Common myeloid progenitor, CD34-positive (primary cell): ENCODE results near the gene DUOXA2.

Source experiments
- CTCF ChIA-PET: fragments of 350-600 bp; sonication (Branson Sonifier 250); formaldehyde crosslinking; loops from one replicate; lab custom pipeline; 2021; ENCODE audit warnings: antibody characterized with exemption; lab: Charles Lee
- POLR2A ChIA-PET: fragments of 350-600 bp; sonication (Branson Sonifier 250); formaldehyde crosslinking; loops from one replicate; lab custom pipeline; 2021; ENCODE audit warnings: antibody characterized with exemption; lab: Charles Lee
- DNase-seq, 3 donors: peaks; one replicate each; pipeline versions ENCODE4 v3.0.0 to v3.0.0-alpha.2; 2013
- H3K27ac ChIP-seq, 2 experiments: 1 replicate in 1 of 2; 2 replicates in 1 of 2; pipeline ENCODE4 v1.7.0; 2013; ENCODE audit warnings: inconsistent platforms in 2 of 2, low read length in 2 of 2, mild to moderate bottlenecking in 2 of 2, low read depth in 1 of 2, moderate library complexity in 1 of 2; ENCODE audit not compliant: severe bottlenecking in 2 of 2, insufficient read depth in 1 of 2, poor library complexity in 1 of 2
- H3K27me3 ChIP-seq, 5 experiments: replicated peaks in 2 of 5; 1 replicate in 3 of 5; 2 replicates in 2 of 5; pipeline versions ENCODE4 v1.6.1 to v1.7.0; 2013; ENCODE audit warnings: low read length in 4 of 5, mild to moderate bottlenecking in 2 of 5, moderate library complexity in 2 of 5, inconsistent platforms in 1 of 5; ENCODE audit not compliant: insufficient read depth in 5 of 5, control insufficient read depth in 4 of 5
- H3K36me3 ChIP-seq, 4 experiments: 1 replicate in 2 of 4; 2 replicates in 2 of 4; pipeline versions ENCODE4 v1.6.1 to v1.7.0; 2013; ENCODE audit warnings: low read length in 3 of 4, control low read depth in 1 of 4, mild to moderate bottlenecking in 1 of 4; ENCODE audit not compliant: control insufficient read depth in 4 of 4, insufficient read depth in 4 of 4
- H3K4me1 ChIP-seq, 4 experiments: 1 replicate in 3 of 4; 2 replicates in 1 of 4; pipeline versions ENCODE4 v1.6.1 to v1.7.1; 2013; ENCODE audit warnings: low read length in 3 of 4, mild to moderate bottlenecking in 3 of 4, control low read depth in 1 of 4, inconsistent platforms in 1 of 4, moderate library complexity in 1 of 4; ENCODE audit not compliant: control insufficient read depth in 4 of 4, insufficient read depth in 4 of 4; ENCODE audit errors: control extremely low read depth in 1 of 4
- H3K4me3 ChIP-seq, 7 experiments: 1 replicate in 4 of 7; 2 replicates in 3 of 7; pipeline versions ENCODE4 v1.5.1 to v1.7.0; 2013; ENCODE audit warnings: mild to moderate bottlenecking in 7 of 7, low read length in 6 of 7, moderate library complexity in 6 of 7, inconsistent platforms in 2 of 7, low read depth in 2 of 7, control low read depth in 1 of 7; ENCODE audit not compliant: insufficient read depth in 4 of 7, control insufficient read depth in 1 of 7; ENCODE audit errors: extremely low read depth in 1 of 7
- H3K9me3 ChIP-seq, 5 experiments: 1 replicate in 4 of 5; 2 replicates in 1 of 5; pipeline versions ENCODE4 v1.6.1 to v1.7.1; 2013; ENCODE audit warnings: low read length in 4 of 5, mild to moderate bottlenecking in 2 of 5, inconsistent platforms in 1 of 5, low read depth in 1 of 5, moderate library complexity in 1 of 5; ENCODE audit not compliant: control insufficient read depth in 4 of 5, insufficient read depth in 2 of 5; ENCODE audit errors: control extremely low read depth in 1 of 5
- WGBS: methylation state at CpG from one replicate; pipeline ENCODE4 v1.1.5; 2013; ENCODE audit not compliant: insufficient coverage; 5-methylcytosine and 5-hydroxymethylcytosine counted together

The DUOXA2 gene

DNA sequence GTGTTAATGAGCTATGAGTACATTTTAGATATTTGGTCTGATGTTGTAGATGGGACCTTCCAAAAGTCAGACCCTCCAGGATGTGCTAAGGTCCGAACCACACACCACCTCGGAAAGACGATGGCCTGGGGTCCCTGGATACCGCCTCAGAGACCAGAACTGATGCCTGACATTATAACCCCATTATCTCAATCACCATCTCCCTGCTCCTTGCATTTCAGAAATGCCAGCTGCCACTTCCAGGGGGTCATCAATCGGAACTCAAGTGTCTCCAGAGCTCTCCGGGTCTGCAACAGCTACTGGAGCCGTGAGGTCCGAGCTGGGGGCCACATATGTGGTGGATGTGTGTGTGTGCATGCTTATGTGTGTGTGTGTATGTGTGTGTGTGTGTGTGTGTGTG, 23.6 kb downstream of the DUOXA2 start:
- H3K27ac ChIP-seq: no peak overlapping the region
- no peaks in the 10 kb centered on the region for H3K36me3 ChIP-seq
- no peak for DNase-seq
- 95% methylated on average over 8 of the region's 8 CpGs for WGBS
- peaks cover 0 to 7% (median 3%) of the 10 kb centered on the region in 4 experiments for H3K4me1 ChIP-seq
- POLR2A ChIA-PET: no interaction called here
- no peak overlapping the region for H3K4me3 ChIP-seq
- CTCF ChIA-PET: interaction anchor here (0.9 to 1.2 kb wide), 2 partner anchors 11 to 19 kb away, joined by 4 read pairs; no protein-coding TSS in a partner anchor
- H3K9me3 ChIP-seq: peaks cover 0 to 2% (median 0%) of the 10 kb centered on the region in 5 experiments
- H3K27me3 ChIP-seq: peaks cover 0 to 48% (median 28%) of the 10 kb centered on the region in 5 experiments

DNA sequence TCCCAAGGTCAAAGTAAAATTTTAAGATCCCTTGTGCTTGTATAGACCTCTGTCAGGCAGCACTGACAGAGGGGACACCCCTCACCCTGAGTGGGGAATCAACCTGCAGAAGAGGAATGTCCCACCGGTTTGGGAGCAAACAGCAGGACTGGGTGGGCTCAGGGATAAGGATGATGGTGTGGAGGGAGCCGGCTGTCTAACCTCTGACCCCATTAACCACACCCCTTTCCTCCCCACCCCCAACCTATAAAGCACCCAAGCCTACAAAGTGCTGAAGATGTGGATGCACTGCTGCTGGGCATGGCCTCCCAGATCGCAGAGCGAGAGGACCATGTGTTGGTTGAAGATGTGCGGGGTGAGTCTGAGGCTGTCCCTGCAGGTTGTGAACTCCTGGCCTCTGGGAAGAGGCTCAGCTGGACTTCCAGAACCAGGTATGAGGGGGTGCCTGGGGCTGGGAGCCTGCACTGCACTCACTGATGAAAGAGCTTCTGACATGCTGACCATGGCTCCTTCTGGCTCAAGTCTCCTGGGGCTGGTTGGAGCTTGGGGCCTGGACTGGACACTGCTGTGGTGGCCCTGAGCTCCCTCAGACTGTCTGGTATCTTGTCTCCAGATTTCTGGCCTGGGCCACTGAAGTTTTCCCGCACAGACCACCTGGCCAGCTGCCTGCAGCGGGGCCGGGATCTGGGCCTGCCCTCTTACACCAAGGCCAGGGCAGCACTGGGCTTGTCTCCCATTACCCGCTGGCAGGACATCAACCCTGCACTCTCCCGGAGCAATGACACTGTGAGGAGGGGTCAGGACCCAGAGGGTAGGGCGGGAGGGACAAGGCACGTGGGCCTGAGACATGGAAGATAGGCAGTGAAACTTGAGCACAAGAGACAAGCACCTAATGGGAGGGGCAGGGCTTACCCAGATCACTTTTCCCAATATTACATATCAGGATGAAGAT, 25.0 kb downstream of the DUOXA2 start:
- Histone ChIP-seq H3K27ac (no peak overlapping the region), H3K9me3 (peaks cover 0 to 2% (median 0%) of the 10 kb centered on the region in 5 experiments), H3K4me3 (no peak overlapping the region), H3K27me3 (peaks cover 0 to 34% (median 17%) of the 10 kb centered on the region in 5 experiments), H3K36me3 (no peaks in the 10 kb centered on the region), H3K4me1 (peaks cover 0 to 7% (median 3%) of the 10 kb centered on the region in 4 experiments)
- DNase-seq: no peak
- ChIA-PET CTCF (interaction anchor here (1.0 to 1.6 kb wide), 3 partner anchors 12 to 21 kb away, joined by 4 to 6 read pairs (median 5); no protein-coding TSS in a partner anchor), POLR2A (no interaction called here)
- 100% methylated on average over 8 of the region's 12 CpGs for WGBS

DNA sequence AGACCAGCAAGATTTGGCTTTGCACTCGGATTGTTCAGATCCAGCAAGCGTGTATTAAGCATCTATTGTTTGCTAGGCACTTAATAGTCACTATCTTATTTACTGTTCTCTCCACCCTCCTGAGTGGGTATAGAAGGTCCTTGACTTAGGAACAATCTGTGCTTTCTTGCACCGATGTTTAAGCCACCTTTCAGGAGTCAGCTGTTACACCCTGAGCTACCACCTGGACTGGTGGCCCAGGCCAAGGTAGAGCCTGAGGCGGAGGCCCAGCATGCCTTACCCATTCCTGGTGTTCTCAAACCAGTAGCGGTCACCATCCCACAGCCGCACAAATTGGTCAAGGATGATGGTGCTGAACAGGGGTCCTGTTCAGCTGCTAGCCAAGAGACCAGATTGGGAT, 25.6 kb downstream of the DUOXA2 start:
- no peaks in the 10 kb centered on the region for H3K9me3 ChIP-seq
- WGBS: 93% methylated on average over 6 of the region's 6 CpGs
- peaks cover 0 to 29% (median 12%) of the 10 kb centered on the region in 5 experiments for H3K27me3 ChIP-seq
- H3K4me3 ChIP-seq: no peak overlapping the region
- CTCF ChIA-PET: interaction anchor here (1.3 to 1.6 kb wide), 3 partner anchors 15 to 23 kb away, joined by 4 to 6 read pairs (median 5); no protein-coding TSS in a partner anchor
- no peak overlapping the region for H3K27ac ChIP-seq
- DNase-seq: no peak
- no peaks in the 10 kb centered on the region for H3K36me3 ChIP-seq
- POLR2A ChIA-PET: no interaction called here
- peaks cover 0 to 6% (median 3%) of the 10 kb centered on the region in 4 experiments for H3K4me1 ChIP-seq

DNA sequence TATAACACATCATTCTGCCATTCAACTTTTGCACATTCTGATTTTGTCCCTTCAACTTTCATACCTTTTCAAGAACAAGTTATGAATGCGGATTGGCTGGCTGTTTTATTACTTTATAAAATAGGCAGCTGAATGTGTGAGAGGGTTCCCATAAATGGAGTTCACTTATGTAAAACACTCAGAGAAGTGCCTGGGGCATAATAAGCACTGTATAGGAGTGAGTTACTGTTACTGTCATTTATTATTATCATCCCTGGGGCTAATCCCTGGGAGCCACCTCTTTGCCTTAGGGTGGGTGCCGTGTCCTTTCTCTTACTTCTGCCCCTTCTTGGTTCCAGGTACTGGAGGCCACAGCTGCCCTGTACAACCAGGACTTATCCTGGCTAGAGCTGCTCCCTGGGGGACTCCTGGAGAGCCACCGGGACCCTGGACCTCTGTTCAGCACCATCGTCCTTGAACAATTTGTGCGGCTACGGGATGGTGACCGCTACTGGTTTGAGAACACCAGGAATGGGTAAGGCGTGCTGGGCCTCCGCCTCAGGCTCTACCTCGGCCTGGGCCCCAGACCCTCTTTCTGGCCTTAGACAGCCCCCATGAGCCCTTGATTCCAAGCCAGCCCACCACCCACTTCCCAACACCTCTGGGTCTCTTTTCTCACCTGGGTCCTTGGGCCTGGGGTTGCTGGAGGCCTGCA, 26.6 kb downstream of the DUOXA2 start:
- POLR2A ChIA-PET: no interaction called here
- 96% methylated on average over 9 of the region's 10 CpGs for WGBS
- CTCF ChIA-PET: interaction anchor here (1.0 to 2.5 kb wide), 4 partner anchors 10 to 22 kb away, joined by 3 to 7 read pairs (median 5); no protein-coding TSS in a partner anchor
- Histone ChIP-seq H3K4me1 (no peaks in the 10 kb centered on the region), H3K27ac (no peak overlapping the region), H3K36me3 (no peaks in the 10 kb centered on the region), H3K9me3 (no peaks in the 10 kb centered on the region), H3K4me3 (no peak overlapping the region), H3K27me3 (peaks cover 0 to 22% (median 10%) of the 10 kb centered on the region in 5 experiments)
- no peak for DNase-seq

DNA sequence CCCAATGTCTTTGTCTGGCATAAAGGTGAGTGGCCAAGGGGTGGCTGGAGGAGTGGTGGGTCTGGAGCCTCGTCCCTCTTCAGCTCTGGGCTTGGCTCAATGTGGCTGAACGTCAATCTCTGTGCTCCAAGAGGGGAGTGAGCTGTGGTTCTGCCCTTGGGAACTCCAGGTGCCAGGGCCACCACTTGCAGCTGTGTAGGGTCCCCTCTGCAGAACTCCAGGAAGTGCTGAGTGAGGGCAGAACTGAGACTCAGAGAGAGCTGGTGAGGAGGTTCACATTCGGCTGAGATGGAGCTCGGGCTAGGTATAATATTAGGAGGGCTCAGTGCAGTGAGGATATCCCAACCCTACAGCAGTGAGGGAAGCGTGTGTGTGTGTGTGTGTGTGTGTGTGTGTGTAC, 27.3 kb downstream of the DUOXA2 start:
- peaks cover 0 to 16% (median 10%) of the 10 kb centered on the region in 5 experiments for H3K27me3 ChIP-seq
- no peaks in the 10 kb centered on the region for H3K9me3 ChIP-seq
- H3K36me3 ChIP-seq: no peaks in the 10 kb centered on the region
- DNase-seq: no peak
- H3K4me3 ChIP-seq: no peak overlapping the region
- no peaks in the 10 kb centered on the region for H3K4me1 ChIP-seq
- ChIA-PET POLR2A (no interaction called here), CTCF (interaction anchor here (1.0 to 2.5 kb wide), 5 partner anchors 11 to 23 kb away, joined by 3 to 7 read pairs (median 5); no protein-coding TSS in a partner anchor)
- H3K27ac ChIP-seq: no peak overlapping the region
- WGBS: 94% methylated on average over 2 of the region's 5 CpGs

DNA sequence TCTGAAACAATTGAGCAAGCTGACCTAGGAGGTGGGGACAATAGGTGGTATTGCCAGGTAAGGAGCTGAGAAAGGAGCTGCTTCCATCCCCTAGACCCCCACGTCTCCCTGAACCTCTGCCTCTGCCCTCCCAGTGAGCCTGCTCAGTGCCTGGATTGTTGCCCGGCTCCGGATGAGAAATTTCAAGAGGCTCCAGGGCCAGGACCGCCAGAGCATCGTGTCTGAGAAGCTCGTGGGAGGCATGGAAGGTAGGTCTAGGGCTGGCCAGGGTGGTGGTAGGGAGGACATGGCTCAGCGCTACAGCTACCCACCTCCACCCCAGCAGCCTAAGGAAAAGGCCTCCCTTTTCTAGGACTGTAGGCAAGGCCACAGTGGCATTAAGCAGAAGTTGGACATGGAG, 28.9 kb downstream of the DUOXA2 start:
- 94% methylated on average over 5 of the region's 7 CpGs for WGBS
- CTCF ChIA-PET: interaction anchor here (2.5 kb wide), 1 partner anchor 25 kb away, joined by 7 read pairs; no protein-coding TSS in a partner anchor
- Histone ChIP-seq H3K27me3 (peaks cover 0 to 9% (median 3%) of the 10 kb centered on the region in 5 experiments), H3K27ac (no peak overlapping the region), H3K9me3 (no peaks in the 10 kb centered on the region), H3K4me3 (no peak overlapping the region), H3K4me1 (no peaks in the 10 kb centered on the region), H3K36me3 (no peaks in the 10 kb centered on the region)
- no peak for DNase-seq
- POLR2A ChIA-PET: no interaction called here
